B cell (primary cell): ENCODE data around the gene RGL1. TPM values are rescaled to one million over a fixed set of nuclear protein-coding genes. Genes with fewer than 3 reads are reported as not detected.

Experiments used
- ATAC-seq: fragments of 200-7000 bp; cut with Tn5 transposase; one replicate; pipeline ENCODE4 v1.10.0; 2021; ENCODE audit warnings: low read depth, mild to moderate bottlenecking, moderate number of reproducible peaks, moderate library complexity
- CTCF ChIA-PET: fragments of 350-600 bp; sonication (Branson Sonifier 250); formaldehyde crosslinking; loops from one replicate; lab custom pipeline; 2021; ENCODE audit warnings: antibody characterized with exemption, inconsistent platforms; lab: Charles Lee
- POLR2A ChIA-PET: fragments of 350-600 bp; sonication (Branson Sonifier 250); formaldehyde crosslinking; loops from one replicate; lab custom pipeline; 2021; ENCODE audit warnings: antibody characterized with exemption; lab: Charles Lee
- DNase-seq: peaks from one replicate; pipeline ENCODE4 v3.0.0; 2013
- H2AFZ ChIP-seq: 2 replicates; pipeline ENCODE4 v1.6.1; 2012; ENCODE audit warnings: mild to moderate bottlenecking, low read depth, low read length; ENCODE audit not compliant: insufficient read depth, poor library complexity, severe bottlenecking
- H3K27ac ChIP-seq, 2 donors: 1 replicate in 1 of 2; 2 replicates in 1 of 2; pipeline ENCODE4 v1.5.1; 2012 to 2013; ENCODE audit warnings: low read length in 2 of 2, mild to moderate bottlenecking in 2 of 2, moderate library complexity in 1 of 2
- H3K27me3 ChIP-seq, 4 experiments: fragments of 200-600 bp in 1 of 4; sonication (generic) in 1 of 4; replicated peaks in 1 of 4; 1 replicate in 2 of 4; 2 replicates in 2 of 4; pipeline versions ENCODE4 v1.6.1 to v1.7.0; 2013 to 2016; ENCODE audit warnings: low read length in 3 of 4, mild to moderate bottlenecking in 2 of 4, mixed read lengths in 1 of 4, moderate library complexity in 1 of 4; ENCODE audit not compliant: insufficient read depth in 4 of 4, control insufficient read depth in 3 of 4; ENCODE audit errors: control extremely low read depth in 1 of 4
- H3K36me3 ChIP-seq, 2 experiments: replicated peaks in 1 of 2; 1 replicate in 1 of 2; 2 replicates in 1 of 2; pipeline versions ENCODE4 v1.6.1 to v1.7.1; 2013; ENCODE audit warnings: low read length in 1 of 2; ENCODE audit not compliant: insufficient read depth in 2 of 2, control insufficient read depth in 1 of 2; ENCODE audit errors: control extremely low read depth in 1 of 2, extremely low read depth in 1 of 2
- H3K4me1 ChIP-seq, 2 donors: fragments of 200-600 bp in 1 of 2; sonication (generic) in 1 of 2; 1 replicate in 1 of 2; 2 replicates in 1 of 2; pipeline versions ENCODE4 v1.5.1 to v1.6.1; 2013 to 2017; ENCODE audit warnings: low read length in 2 of 2; ENCODE audit not compliant: control insufficient read depth in 2 of 2, insufficient read depth in 2 of 2
- H3K4me2 ChIP-seq: replicated peaks from 2 replicates; pipeline ENCODE3; 2012; ENCODE audit warnings: mild to moderate bottlenecking, low read depth, low read length; ENCODE audit not compliant: poor library complexity, severe bottlenecking
- H3K4me3 ChIP-seq, 5 experiments: fragments of 200-600 bp in 1 of 5; sonication (generic) in 1 of 5; 1 replicate in 3 of 5; 2 replicates in 2 of 5; pipeline versions ENCODE4 v1.5.1 to v1.7.0; 2011 to 2016; ENCODE audit warnings: low read length in 4 of 5, mild to moderate bottlenecking in 4 of 5, low read depth in 2 of 5, control low read depth in 1 of 5, moderate library complexity in 1 of 5; ENCODE audit not compliant: insufficient read depth in 1 of 5; ENCODE audit errors: control extremely low read depth in 1 of 5, extremely low read depth in 1 of 5
- H3K79me2 ChIP-seq: fragments of 200-600 bp; sonication (generic); one replicate; pipeline ENCODE4 v1.6.0; 2016; ENCODE audit warnings: low read length; ENCODE audit not compliant: control insufficient read depth, insufficient read depth
- H3K9ac ChIP-seq: fragments of 200-600 bp; sonication (generic); 2 replicates; pipeline ENCODE4 v1.6.1; 2017; ENCODE audit warnings: mild to moderate bottlenecking, low read length, moderate library complexity
- H3K9me3 ChIP-seq, 3 donors: one replicate each; pipeline versions ENCODE4 v1.6.1 to v1.7.1; 2013; ENCODE audit warnings: low read length in 2 of 3; ENCODE audit not compliant: control insufficient read depth in 2 of 3, insufficient read depth in 1 of 3; ENCODE audit errors: control extremely low read depth in 1 of 3
- H4K20me1 ChIP-seq: 2 replicates; pipeline ENCODE4 v1.6.0; 2012; ENCODE audit warnings: mild to moderate bottlenecking, low read length; ENCODE audit not compliant: insufficient read depth, control insufficient read depth, poor library complexity, severe bottlenecking
- H3K27ac Mint-ChIP-seq: one replicate; pipeline ENCODE4 v1.8.0; 2021; ENCODE audit warnings: mixed read lengths
- H3K27me3 Mint-ChIP-seq: one replicate; pipeline ENCODE4 v1.8.0; 2021; ENCODE audit warnings: mixed read lengths
- H3K4me1 Mint-ChIP-seq: one replicate; pipeline ENCODE4 v1.8.0; 2021; ENCODE audit warnings: mixed read lengths
- H3K4me3 Mint-ChIP-seq: one replicate; pipeline ENCODE4 v1.8.0; 2021; ENCODE audit warnings: mixed read lengths
- H3K9me3 Mint-ChIP-seq: one replicate; pipeline ENCODE4 v1.8.0; 2022; ENCODE audit warnings: mixed read lengths; ENCODE audit not compliant: insufficient read depth
- CTCF ChIP-seq: fragments of 200-600 bp; IDR thresholded peaks from one replicate; pipeline ENCODE4 v1.8.0; 2022; ENCODE audit warnings: antibody characterized with exemption, mild to moderate bottlenecking
- EZH2 ChIP-seq: IDR thresholded peaks from 2 replicates; pipeline ENCODE4 v1.6.1; 2012; ENCODE audit warnings: borderline replicate concordance, low read depth, mild to moderate bottlenecking, moderate library complexity, low read length; ENCODE audit not compliant: insufficient read depth, poor library complexity, severe bottlenecking
- WGBS: methylation state at CpG from one replicate; pipeline ENCODE4 v1.1.5; 2013; ENCODE audit warnings: missing lambda C conversion rate; ENCODE audit not compliant: insufficient coverage; 5-methylcytosine and 5-hydroxymethylcytosine counted together
- intact Hi-C: fragments of 100-400 bp; cut with micrococcal nuclease; formaldehyde crosslinking; loops from one replicate; pipeline ENCODE4 v1.10.0; 2022
- polyA plus RNA-seq: library from polyadenylated mRNA; depleted of rRNA; stranded (reverse); fragments of >200 nt; gene quantifications from 2 replicates; pipeline ENCODE4 v1.2.3, GENCODE V29; 2012
- total RNA-seq, 2 donors: library from RNA; stranded (reverse); fragments of 120-200 nt in 1 of 2; gene quantifications; 1 replicate in 1 of 2; 2 replicates in 1 of 2; pipeline versions ENCODE4 v1.2.3 to v1.2.4, GENCODE V29; 2013 to 2022

The RGL1 gene
- total and polyA plus RNA-seq, 2 donors (not counting 1 experiment from before 2014, with no cell fraction given): 0.09 to 1.1 TPM

GRCh38 chr1:183958958-183959357 is 154.0 kb downstream of the RGL1 start:
- H2AFZ ChIP-seq: no peak overlapping the region
- no peaks in the 10 kb centered on the region for H3K36me3 ChIP-seq
- no peak overlapping the region for H3K4me3 ChIP-seq
- Mint-ChIP-seq H3K9me3 (no peaks in the 10 kb centered on the region), H3K4me1 (peaks cover 7% of the 10 kb centered on the region), H3K27ac (no peak overlapping the region), H3K27me3 (peaks cover 12% of the 10 kb centered on the region), H3K4me3 (no peak overlapping the region)
- H3K4me2 ChIP-seq: no peak overlapping the region
- ChIA-PET CTCF (interaction anchor here (0.7 to 4.8 kb wide), 3 partner anchors 42 to 304 kb away, joined by 3 to 21 read pairs (median 10); no protein-coding TSS in a partner anchor), POLR2A (no interaction called here)
- H3K4me1 ChIP-seq: peaks cover 8 to 9% of the 10 kb centered on the region in 2 donors
- H3K9me3 ChIP-seq: no peaks in the 10 kb centered on the region
- DNase-seq (no peak), ATAC-seq (no peak)
- peaks cover 0 to 3% (median 0%) of the 10 kb centered on the region in 4 experiments for H3K27me3 ChIP-seq
- intact Hi-C loops: loop anchor here (5.0 kb wide), 1 partner anchor 93 kb away; the partner anchor contains the start of gene TSEN15
- no peaks in the 10 kb centered on the region for H4K20me1 ChIP-seq
- no peak overlapping the region for H3K9ac ChIP-seq
- WGBS: 82% methylated on average over 1 of the region's 1 CpG
- no peak overlapping the region for H3K27ac ChIP-seq
- TF ChIP-seq EZH2 (no peak), CTCF (no peak)
- H3K79me2 ChIP-seq: no peaks in the 10 kb centered on the region

- Histone ChIP-seq H3K4me1 (peaks cover 8% of the 10 kb centered on the region in 2 donors), H3K27ac (no peak overlapping the region), H3K79me2 (no peaks in the 10 kb centered on the region), H4K20me1 (no peaks in the 10 kb centered on the region), H3K36me3 (no peaks in the 10 kb centered on the region), H3K9me3 (no peaks in the 10 kb centered on the region), H3K27me3 (peaks cover 0 to 3% (median 0%) of the 10 kb centered on the region in 4 experiments), H3K4me2 (no peak overlapping the region), H3K4me3 (no peak overlapping the region), H3K9ac (no peak overlapping the region), H2AFZ (no peak overlapping the region)
- ATAC-seq (no peak), DNase-seq (no peak)
- TF ChIP-seq CTCF (no peak), EZH2 (no peak)
- peaks cover 7% of the 10 kb centered on the region for H3K4me1 Mint-ChIP-seq
- no peak overlapping the region for H3K4me3 Mint-ChIP-seq
- intact Hi-C loops: no loop called here
- peaks cover 30% of the 10 kb centered on the region for H3K27me3 Mint-ChIP-seq
- POLR2A ChIA-PET: no interaction called here
- CTCF ChIA-PET: no interaction called here
- 100% methylated on average over 1 of the region's 5 CpGs for WGBS
- H3K9me3 Mint-ChIP-seq: no peaks in the 10 kb centered on the region
- H3K27ac Mint-ChIP-seq: no peak overlapping the region
Observed at GRCh38 chr1:183961132-183961531, 156.2 kb downstream of the RGL1 start.
